Peyer's patch (tissue), 4 donors: ENCODE results near the gene ALDH1A2. TPM values are rescaled to one million over a fixed set of nuclear protein-coding genes. Genes with fewer than 3 reads are reported as not detected.

Source experiments
- DNase-seq, 3 donors: peaks; one replicate each; pipeline ENCODE4 v3.0.0-alpha.2; 2017 to 2019
- H3K27ac ChIP-seq, 4 donors: fragments of 200-600 bp; sonication (generic); one replicate each; pipeline ENCODE4 v1.5.1; 2016 to 2019
- H3K27me3 ChIP-seq, 2 donors: fragments of 200-600 bp; sonication (generic); one replicate each; pipeline ENCODE4 v1.5.1; 2019
- H3K36me3 ChIP-seq, 3 donors: fragments of 200-600 bp; sonication (generic); one replicate each; pipeline ENCODE4 v1.5.1; 2016 to 2019
- H3K4me1 ChIP-seq, 4 donors: fragments of 200-600 bp; sonication (generic); one replicate each; pipeline ENCODE4 v1.5.1; 2016 to 2019
- H3K4me3 ChIP-seq, 4 donors: fragments of 200-600 bp; sonication (generic); 1 replicate in 3 of 4; 2 replicates in 1 of 4; pipeline ENCODE4 v1.5.1; 2016 to 2019; ENCODE audit warnings: mild to moderate bottlenecking in 1 of 4
- H3K9me3 ChIP-seq, 4 donors: fragments of 200-600 bp; sonication (generic); one replicate each; pipeline ENCODE4 v1.5.1; 2016 to 2019; ENCODE audit warnings: mild to moderate bottlenecking in 1 of 4
- total RNA-seq, 4 donors: library from RNA; depleted of rRNA; stranded (reverse); fragments of >200 nt; gene quantifications; one replicate each; pipeline ENCODE4 v1.1.0, GENCODE V29; 2016
- TF ChIP-seq, protein P1 (sequence below), 6 experiments: fragments of 450-650 bp in 4 of 6; fragments of 200-600 bp in 2 of 6; sonication (generic) in 1 of 6; IDR thresholded peaks; one replicate each; pipeline ENCODE4 v1.5.1; 2017 to 2019; ENCODE audit warnings: antibody characterized with exemption in 6 of 6, mild to moderate bottlenecking in 3 of 6, moderate library complexity in 1 of 6

Gene ALDH1A2
- total RNA-seq, 4 donors from 2014 or later, result 1.1 to 13.1 (median 10.0) TPM; not detected in 1

DNA sequence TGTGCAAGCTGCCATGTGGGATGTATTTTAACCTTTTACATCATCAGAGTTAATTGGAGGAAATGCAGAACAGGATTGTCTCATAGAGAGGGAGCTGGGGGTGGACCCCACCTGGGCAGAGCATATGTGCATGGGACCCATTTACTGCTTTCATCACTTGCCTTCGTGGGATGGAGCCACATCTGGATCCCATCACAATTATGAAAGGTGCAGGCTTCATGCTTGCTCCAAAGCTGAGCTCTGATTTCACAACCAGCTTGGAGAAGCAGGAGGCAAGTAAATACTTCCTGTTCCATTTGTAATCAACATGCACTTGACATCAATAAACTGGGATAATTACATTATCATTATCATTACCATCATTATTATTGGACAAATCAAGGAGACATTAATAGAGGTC lies 161.9 kb downstream of the ALDH1A2 start:
- H3K27ac ChIP-seq, result no peak overlapping the region
- TF ChIP-seq, protein P1, sequence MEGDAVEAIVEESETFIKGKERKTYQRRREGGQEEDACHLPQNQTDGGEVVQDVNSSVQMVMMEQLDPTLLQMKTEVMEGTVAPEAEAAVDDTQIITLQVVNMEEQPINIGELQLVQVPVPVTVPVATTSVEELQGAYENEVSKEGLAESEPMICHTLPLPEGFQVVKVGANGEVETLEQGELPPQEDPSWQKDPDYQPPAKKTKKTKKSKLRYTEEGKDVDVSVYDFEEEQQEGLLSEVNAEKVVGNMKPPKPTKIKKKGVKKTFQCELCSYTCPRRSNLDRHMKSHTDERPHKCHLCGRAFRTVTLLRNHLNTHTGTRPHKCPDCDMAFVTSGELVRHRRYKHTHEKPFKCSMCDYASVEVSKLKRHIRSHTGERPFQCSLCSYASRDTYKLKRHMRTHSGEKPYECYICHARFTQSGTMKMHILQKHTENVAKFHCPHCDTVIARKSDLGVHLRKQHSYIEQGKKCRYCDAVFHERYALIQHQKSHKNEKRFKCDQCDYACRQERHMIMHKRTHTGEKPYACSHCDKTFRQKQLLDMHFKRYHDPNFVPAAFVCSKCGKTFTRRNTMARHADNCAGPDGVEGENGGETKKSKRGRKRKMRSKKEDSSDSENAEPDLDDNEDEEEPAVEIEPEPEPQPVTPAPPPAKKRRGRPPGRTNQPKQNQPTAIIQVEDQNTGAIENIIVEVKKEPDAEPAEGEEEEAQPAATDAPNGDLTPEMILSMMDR (IDR thresholded peaks at IDR 0.05), result no peak
- H3K27me3 ChIP-seq, result no peaks in the 10 kb centered on the region
- H3K4me1 ChIP-seq, result no peaks in the 10 kb centered on the region
- H3K4me3 ChIP-seq, result no peak overlapping the region
- H3K36me3 ChIP-seq, result no peaks in the 10 kb centered on the region
- no peaks in the 10 kb centered on the region for H3K9me3 ChIP-seq
- DNase-seq, result no peak

Other genes starting within 250 kb of the ALDH1A2 start
- 1 to 10 TPM in 1 of 4 donors, not detected in 3; 5.8 TPM for gene AQP9, start 72.7 kb upstream of the ALDH1A2 start, total RNA-seq